HG03342 (cell line): Measurements from ENCODE around the gene CNTNAP2.
A peak's percentile ranks its signal among the peaks of the same experiment; 100 is the strongest.
"Not testable (repeated sequence)": the region's sequence is repeated elsewhere in the genome, so short reads cannot be mapped to it uniquely, and the experiment has no call there.

ENCODE experiments used
- ATAC-seq: cut with Tn5 transposase; IDR thresholded peaks from one replicate; pipeline ENCODE4 v1.9.1; 2021; ENCODE audit warnings: mild to moderate bottlenecking, moderate library complexity; ENCODE audit not compliant: unreplicated experiment

The CNTNAP2 gene

DNA sequence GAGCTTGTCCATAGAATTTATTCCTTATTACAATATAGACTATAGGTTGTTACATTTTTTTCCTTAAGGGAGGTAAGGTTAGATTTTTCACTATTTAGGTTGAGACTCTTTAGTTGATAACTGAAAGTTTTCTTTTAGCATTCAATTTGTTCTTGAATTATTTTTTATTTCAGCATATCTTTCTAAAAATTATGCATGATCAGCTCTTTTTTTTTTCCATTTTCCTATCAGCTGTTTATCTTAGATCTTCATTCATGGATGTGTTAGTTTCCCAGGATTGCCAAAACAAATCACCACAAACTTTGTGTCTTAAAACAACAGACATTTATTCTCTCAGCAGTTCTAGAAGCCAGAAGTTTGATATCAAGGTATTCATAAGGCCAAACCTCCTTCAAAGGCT, 1558.1 kb downstream of the CNTNAP2 start:
- ATAC-seq = no peak

DNA sequence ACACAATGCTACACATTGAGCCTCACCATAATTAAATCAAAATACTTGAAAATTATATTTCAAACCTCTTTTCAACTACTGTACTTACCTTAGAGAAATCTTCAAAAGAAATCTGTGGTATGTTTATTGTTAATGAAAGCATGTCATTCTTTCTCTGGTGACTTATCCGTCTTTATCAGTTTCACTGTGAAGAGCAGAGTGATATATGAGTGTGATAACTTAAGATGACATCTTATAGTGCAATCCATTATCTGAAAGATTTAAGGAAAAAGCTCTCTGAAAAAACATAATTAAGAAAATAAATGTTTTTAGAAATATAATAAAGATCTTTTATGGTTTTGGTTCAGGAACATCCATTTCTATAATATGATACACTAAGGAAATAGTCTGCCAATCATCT, 1562.3 kb downstream of the CNTNAP2 start:
- ATAC-seq = no peak

DNA sequence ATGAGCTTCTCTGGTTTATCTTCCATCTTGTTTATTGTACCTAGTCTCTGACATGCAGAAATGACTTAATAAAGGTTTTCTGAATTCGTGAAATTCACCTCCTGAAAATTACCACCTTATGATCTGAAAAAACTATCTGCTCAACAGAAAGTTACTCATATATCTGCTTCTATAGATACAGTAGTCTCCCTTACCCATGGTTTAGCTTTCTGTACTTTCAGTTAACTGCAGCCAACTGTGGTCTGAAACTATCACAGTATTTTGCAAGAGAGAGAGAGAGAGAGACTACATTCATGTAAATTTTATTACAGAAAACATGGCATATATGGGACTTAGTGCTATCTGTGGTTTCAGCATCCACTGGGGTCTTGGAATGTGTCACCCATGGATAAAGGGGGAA, 1564.9 kb downstream of the CNTNAP2 start:
- ATAC-seq = no peak

DNA sequence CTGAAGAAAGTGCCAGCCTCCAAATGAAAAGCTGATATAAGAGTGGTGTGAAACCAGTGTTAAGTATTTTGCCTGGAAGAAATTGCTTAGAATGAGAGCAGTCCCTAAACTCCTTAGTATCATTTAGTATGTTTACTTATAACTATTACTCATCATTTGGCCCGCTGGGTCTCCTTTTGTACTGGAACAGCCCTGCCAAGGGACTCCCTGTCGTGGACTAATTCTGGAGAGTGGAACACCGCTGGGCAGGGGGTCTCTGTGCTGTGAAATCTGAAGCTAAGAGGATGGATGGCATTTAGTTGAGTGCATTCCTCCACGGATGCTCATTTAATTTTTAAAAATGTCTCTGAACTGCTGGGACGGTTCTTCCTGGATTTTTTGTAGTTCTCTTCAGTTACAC, 1584.1 kb downstream of the CNTNAP2 start:
- ATAC-seq = no peak

DNA sequence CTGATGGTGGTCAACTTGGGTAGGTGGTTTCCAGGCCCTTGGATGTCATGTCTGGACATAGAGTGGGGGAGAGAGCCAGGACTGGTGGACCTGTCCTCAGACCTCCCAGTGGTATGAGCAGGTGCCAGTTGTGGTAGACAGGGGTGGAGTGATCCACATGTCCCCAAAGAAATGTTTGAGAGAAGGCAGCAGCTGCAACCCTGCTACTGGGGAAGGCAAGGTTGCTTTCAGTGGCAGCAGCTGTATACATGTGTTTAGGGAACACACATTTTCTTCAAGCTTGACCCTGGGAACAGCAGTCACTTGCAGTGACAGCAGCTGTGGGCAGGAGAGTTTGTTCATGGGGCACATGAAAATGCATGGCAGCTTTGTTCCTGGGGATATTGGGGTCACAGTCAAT, 1591.3 kb downstream of the CNTNAP2 start:
- ATAC-seq = no peak

DNA sequence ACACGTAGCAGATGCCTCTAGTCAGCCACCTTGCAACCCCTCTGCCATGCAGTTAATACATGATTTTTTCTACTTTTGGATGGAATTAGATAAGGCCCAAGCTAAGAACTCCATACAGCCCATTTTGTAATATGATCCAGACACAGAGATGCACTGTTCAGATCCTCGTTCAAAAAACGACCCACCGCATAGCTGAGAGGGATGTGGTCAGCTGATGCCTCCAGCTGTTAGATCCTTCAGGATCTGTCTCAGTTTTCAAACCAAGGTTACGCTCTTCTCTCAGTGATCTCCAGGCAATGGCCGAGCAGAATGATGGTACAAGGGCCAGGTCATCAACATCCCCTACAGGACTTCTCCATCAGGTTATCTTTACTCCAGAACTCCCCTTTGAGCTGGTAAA, 1592.3 kb downstream of the CNTNAP2 start:
- no peak for ATAC-seq

GRCh38 chr7:147711447-147711846, 1594.8 kb downstream of the CNTNAP2 start:
- no peak for ATAC-seq

GRCh38 chr7:147721962-147722830, 1605.6 kb downstream of the CNTNAP2 start:
- no peak for ATAC-seq

- no peak for ATAC-seq
Observed at GRCh38 chr7:147723536-147723935, 1606.9 kb downstream of the CNTNAP2 start.

GRCh38 chr7:147731311-147731710, 1614.7 kb downstream of the CNTNAP2 start:
- no peak for ATAC-seq

DNA sequence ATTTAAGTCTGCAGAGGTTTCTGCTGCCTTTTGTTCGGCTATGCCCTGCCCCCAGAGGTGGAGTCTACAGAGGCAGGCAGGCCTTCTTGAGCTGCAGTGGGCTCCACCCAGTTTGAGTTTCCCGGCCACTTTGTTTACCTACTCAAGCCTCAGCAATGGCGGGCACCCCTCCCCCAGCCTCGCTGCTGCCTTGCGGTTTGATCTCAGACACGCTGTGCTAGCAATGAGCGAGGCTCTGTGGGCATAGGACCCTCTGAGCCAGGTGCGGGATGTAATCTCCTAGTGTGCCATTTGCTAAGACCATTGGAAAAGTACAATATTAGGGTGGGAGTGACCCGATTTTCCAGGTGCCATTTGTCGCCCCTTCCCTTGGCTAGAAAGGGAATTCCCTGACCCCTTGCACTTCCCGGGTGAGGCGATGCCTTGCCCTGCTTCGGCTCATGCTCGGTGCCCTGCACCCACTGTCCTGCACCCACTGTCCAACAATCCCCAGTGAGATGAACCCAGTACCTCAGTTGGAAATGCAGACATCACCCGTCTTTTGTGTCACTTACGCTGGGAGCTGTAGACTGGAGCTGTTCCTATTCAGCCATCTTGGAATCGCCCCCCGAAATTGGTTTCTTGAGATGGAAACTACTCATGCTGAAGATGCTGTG, 1621.1 kb downstream of the CNTNAP2 start:
- ATAC-seq = not testable (repeated sequence)

DNA sequence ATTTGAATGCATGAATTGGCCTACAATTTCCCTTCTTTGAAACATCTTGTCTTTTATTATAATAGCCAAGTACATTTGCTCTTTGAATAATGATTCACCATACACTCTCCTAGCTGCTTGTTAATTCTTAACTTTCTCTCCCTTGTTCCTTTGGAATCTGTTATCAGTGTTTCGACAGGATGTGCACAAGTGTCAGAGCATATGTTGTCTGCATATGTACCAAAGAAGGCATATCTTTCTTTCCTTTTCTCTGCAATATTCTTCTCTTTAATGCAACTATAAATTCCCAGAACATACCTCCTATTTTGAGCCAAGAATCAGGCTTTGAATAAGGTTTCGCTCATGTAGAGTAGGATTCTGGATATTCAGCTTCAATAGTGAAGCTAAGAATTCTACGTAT, 1625.7 kb downstream of the CNTNAP2 start:
- no peak for ATAC-seq

DNA sequence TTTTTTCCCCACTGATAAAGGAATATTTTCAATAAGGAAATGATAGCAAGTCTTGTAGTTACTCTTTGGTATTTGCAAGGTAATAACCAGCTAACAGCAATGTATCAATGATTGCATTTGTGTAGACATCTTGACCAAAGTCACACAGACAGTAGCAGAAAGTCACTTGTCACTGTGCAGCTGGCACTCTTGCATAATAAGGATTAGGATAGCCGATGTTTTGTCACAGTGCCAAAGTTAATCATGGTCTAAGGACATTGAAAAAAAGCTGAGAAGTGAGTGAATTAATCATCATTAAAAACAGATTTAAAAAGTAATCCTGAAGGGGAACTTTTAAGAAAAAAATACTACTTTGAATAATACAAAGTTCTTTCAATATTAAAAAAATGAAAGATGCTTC, 1639.7 kb downstream of the CNTNAP2 start:
- ATAC-seq = no peak

DNA sequence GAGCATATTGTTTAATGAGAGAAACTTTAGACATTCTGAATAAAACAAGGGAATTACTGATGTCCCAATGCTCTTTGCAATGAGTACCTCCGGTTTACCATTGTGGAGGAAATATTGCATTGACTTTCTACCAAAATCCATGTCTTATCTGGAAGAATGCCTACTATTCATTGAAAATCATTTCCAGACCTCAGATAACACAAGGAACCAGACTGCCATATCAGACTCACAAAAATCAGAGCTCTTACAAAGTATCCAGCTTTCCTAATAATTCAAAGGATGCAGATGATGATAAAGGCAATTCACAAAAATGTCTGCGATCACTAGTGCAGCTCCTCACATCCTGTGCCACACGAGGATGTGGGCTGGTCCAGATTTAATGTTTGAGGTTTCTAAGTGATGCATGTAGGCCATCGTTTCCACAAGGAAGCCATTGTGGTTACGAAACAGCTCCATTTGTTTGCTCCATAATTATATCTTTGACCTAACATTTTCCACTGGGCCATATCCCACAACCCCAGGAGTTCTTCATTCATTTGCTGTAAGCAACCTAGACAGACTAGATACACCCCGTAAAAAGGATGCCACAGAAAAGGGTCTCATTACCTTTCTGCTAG, 1642.8 kb downstream of the CNTNAP2 start:
- no peak for ATAC-seq

DNA sequence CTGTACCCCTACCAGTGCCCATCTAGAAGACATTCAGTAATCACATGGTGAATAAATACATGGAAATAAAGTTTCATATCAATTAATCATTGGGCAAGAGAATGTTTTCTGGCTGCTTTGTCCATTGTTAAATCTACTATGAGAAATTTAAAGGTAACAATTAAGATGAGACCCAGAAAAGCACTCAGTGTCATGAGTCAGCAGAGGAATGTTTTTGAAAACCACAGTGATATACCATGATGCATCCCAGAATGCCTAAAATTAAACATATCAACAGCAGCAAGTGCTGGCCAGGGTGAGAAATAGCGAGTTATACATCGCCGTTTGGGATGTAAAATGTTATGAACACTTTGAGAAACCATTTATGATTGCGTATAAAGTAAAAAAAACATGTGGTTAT, 1648.7 kb downstream of the CNTNAP2 start:
- no peak for ATAC-seq

DNA sequence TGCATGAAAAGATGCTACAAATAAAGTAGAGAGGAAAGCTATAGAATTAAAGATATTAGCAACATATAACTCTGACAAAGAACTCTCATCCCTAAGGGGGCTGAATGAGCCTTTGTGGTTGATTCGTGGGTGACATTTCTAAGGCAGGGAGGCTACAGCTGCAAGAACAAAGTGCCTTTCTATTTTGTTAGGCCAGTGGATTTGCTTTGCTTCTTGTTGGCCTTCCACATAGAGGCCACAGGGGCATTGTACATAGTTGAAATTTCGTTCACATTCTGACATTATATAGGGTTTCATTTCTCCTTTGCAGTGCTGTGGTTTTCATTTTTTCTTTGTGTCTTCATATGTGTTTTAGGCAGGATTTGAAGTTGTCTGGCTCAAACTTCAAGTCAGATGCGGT, 1654.7 kb downstream of the CNTNAP2 start:
- peak; percentile 60 for ATAC-seq

DNA sequence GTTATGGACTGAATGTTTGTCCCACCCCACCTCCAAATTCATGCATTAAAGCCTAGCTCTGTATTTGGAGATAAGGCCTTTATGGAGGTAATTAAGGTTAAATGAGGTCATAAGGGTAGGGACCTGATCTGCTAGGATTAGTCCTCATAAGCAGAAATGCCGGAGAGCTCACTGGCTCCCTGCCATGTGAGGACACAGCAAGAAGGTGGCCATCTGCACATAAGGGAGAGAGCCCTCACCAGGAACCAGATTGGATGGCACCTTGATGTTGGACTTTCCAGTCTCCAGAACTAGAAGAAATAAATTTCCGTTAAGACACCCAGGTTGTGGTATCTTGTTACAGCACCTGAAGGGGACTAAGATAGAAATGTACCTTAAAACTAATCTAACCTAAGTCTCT, 1657.9 kb downstream of the CNTNAP2 start:
- no peak for ATAC-seq

- no peak for ATAC-seq
Observed at GRCh38 chr7:147775516-147776284, 1659.1 kb downstream of the CNTNAP2 start.

GRCh38 chr7:147777309-147777708, 1660.7 kb downstream of the CNTNAP2 start:
- no peak for ATAC-seq

- ATAC-seq = no peak
Observed at GRCh38 chr7:147779949-147780348, 1663.3 kb downstream of the CNTNAP2 start.

DNA sequence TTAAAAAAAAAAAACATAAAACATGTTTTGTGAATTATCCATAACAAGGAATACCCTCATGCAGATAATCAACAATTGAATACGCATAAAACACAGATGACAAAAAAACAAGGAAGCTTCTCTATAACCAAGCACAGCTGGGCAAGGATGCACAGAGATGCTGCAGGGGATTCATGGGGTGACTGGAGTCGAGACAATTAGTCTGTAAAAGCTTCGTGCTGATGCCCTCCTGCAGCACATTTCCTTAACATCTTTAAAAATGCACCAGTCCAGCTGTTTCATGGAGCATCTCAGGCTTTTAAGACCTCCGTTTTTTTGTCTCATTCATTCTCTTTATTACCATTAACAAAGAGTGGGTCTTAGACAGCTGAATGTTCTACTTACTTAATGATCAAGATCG, 1680.0 kb downstream of the CNTNAP2 start:
- ATAC-seq = no peak
